Measurements from ENCODE around the gene RERE.

GRCh38 chr1:8363186-8363766 lies 454.2 kb downstream of the RERE start:
- TF ChIP-seq, protein P1, sequence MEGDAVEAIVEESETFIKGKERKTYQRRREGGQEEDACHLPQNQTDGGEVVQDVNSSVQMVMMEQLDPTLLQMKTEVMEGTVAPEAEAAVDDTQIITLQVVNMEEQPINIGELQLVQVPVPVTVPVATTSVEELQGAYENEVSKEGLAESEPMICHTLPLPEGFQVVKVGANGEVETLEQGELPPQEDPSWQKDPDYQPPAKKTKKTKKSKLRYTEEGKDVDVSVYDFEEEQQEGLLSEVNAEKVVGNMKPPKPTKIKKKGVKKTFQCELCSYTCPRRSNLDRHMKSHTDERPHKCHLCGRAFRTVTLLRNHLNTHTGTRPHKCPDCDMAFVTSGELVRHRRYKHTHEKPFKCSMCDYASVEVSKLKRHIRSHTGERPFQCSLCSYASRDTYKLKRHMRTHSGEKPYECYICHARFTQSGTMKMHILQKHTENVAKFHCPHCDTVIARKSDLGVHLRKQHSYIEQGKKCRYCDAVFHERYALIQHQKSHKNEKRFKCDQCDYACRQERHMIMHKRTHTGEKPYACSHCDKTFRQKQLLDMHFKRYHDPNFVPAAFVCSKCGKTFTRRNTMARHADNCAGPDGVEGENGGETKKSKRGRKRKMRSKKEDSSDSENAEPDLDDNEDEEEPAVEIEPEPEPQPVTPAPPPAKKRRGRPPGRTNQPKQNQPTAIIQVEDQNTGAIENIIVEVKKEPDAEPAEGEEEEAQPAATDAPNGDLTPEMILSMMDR (IDR thresholded peaks at IDR 0.05; ENCODE audit: low read depth, low read length, poor library complexity, severe bottlenecking), result no peak
- no peak for TF ChIP-seq EZH2phosphoT487 (IDR thresholded peaks at IDR 0.05; ENCODE audit: borderline replicate concordance, low read length)
